HepG2 (cell line): ENCODE data around the gene CCT4. TPM values are rescaled to one million over a fixed set of nuclear protein-coding genes. Genes with fewer than 3 reads are reported as not detected.

Source experiments
- ATAC-seq: fragments of 200-7000 bp; cut with Tn5 transposase; 3 replicates; pipeline ENCODE4 v1.9.1; 2020; ENCODE audit warnings: mild to moderate bottlenecking, moderate library complexity
- BruUV-seq: library from RNA; stranded (reverse); fragments of 400-500 nt; replicated peaks from 2 replicates; lab custom pipeline; 2021; lab: Mats Ljungman, UMichigan
- CTCF ChIA-PET: fragments of 300-600 bp; formaldehyde crosslinking; extraction: SDS; loops from one replicate; lab custom pipeline; 2021; ENCODE audit warnings: low total read pairs, inconsistent platforms, low intra/inter-chr PET ratio; lab: Yijun Ruan, JAX
- POLR2A ChIA-PET: fragments of 350-600 bp; sonication (Branson Sonifier 250); formaldehyde crosslinking; loops from one replicate; lab custom pipeline; 2020; ENCODE audit warnings: antibody characterized with exemption, inconsistent platforms; lab: Yijun Ruan, JAX
- DNase-seq: peaks from one replicate; pipeline ENCODE4 v3.0.0-alpha.2; 2015; ENCODE audit warnings: low spot score
- FAIRE-seq: peaks from 3 replicates; lab custom pipeline; 2011; peaks lifted over from hg19 to GRCh38; lab: Jason Lieb, UNC
- H2AFZ ChIP-seq: one replicate; pipeline ENCODE4 v1.6.1; 2011; ENCODE audit warnings: low read length, inconsistent platforms
- H3K27ac ChIP-seq: fragments of 300-600 bp; 3 replicates; pipeline ENCODE4 v1.8.0; 2011; ENCODE audit warnings: mixed run types, mild to moderate bottlenecking, mixed read lengths, low read length, inconsistent platforms; ENCODE audit not compliant: insufficient read depth; ENCODE audit errors: extremely low read length
- H3K27me3 ChIP-seq, 2 experiments: fragments of 200-600 bp in 1 of 2; 2 replicates in 1 of 2; 3 replicates in 1 of 2; pipeline versions ENCODE4 v1.6.0 to v1.8.0; 2011; ENCODE audit warnings: low read length in 2 of 2, mild to moderate bottlenecking in 2 of 2, moderate library complexity in 2 of 2, inconsistent platforms in 1 of 2; ENCODE audit not compliant: insufficient read depth in 2 of 2, control insufficient read depth in 1 of 2
- H3K36me3 ChIP-seq, 2 experiments: fragments of 200-600 bp in 1 of 2; replicated peaks in 1 of 2; 2 replicates in 1 of 2; 3 replicates in 1 of 2; pipeline versions ENCODE4 v1.5.1 to v1.8.0; 2011; ENCODE audit warnings: low read length in 2 of 2, inconsistent platforms in 1 of 2; ENCODE audit not compliant: insufficient read depth in 2 of 2, control insufficient read depth in 1 of 2
- H3K4me1 ChIP-seq: 2 replicates; pipeline ENCODE4 v1.5.1; 2012; ENCODE audit warnings: low read length, inconsistent platforms; ENCODE audit not compliant: insufficient read depth
- H3K4me2 ChIP-seq: 2 replicates; pipeline ENCODE4 v1.6.0; 2011; ENCODE audit warnings: low read depth, low read length, inconsistent platforms
- H3K4me3 ChIP-seq, 3 experiments: fragments of 200-600 bp in 1 of 3; sonication (generic), shearing (Covaris generic) in 1 of 3; replicated peaks in 1 of 3; 2 replicates each; pipeline ENCODE4 v1.5.1; 2011 to 2016; ENCODE audit warnings: low read length in 3 of 3, inconsistent platforms in 2 of 3, low read depth in 2 of 3, mild to moderate bottlenecking in 2 of 3, control low read depth in 1 of 3, mixed read lengths in 1 of 3; ENCODE audit not compliant: insufficient read depth in 1 of 3
- H3K79me2 ChIP-seq: one replicate; pipeline ENCODE4 v1.6.1; 2011; ENCODE audit warnings: low read length, inconsistent platforms; ENCODE audit not compliant: insufficient read depth
- H3K9ac ChIP-seq: 2 replicates; pipeline ENCODE4 v1.6.0; 2011; ENCODE audit warnings: mild to moderate bottlenecking, low read depth, low read length, inconsistent platforms; ENCODE audit not compliant: insufficient read depth
- H3K9me3 ChIP-seq: 2 replicates; pipeline ENCODE4 v1.5.1; 2012; ENCODE audit warnings: mild to moderate bottlenecking, low read length
- H4K20me1 ChIP-seq: 2 replicates; pipeline ENCODE4 v1.6.0; 2011; ENCODE audit warnings: inconsistent platforms, mild to moderate bottlenecking, low read length, moderate library complexity; ENCODE audit not compliant: insufficient read depth
- AGO1 ChIP-seq: fragments of 200-400 bp; formaldehyde crosslinking; IDR thresholded peaks from 2 replicates; pipeline ENCODE4 v1.6.1; 2017; ENCODE audit warnings: mild to moderate bottlenecking, low read depth, low read length, moderate library complexity; ENCODE audit not compliant: poor library complexity, severe bottlenecking
- DMTF1 ChIP-seq: sonication (generic); formaldehyde crosslinking; IDR thresholded peaks from 2 replicates; pipeline ENCODE4 v1.4.0; 2020; ENCODE audit warnings: mild to moderate bottlenecking, missing genetic modification reagents
- EP300 ChIP-seq, 3 experiments: sonication (generic) in 1 of 3; formaldehyde crosslinking in 1 of 3; IDR thresholded peaks; 2 replicates each; pipeline versions ENCODE4 v1.5.1 to v1.6.1; 2011 to 2020; ENCODE audit warnings: low read depth in 2 of 3, low read length in 2 of 3, borderline replicate concordance in 1 of 3, improper control_type of control experiment in 1 of 3, mild to moderate bottlenecking in 1 of 3, missing genetic modification reagents in 1 of 3, moderate library complexity in 1 of 3
- HNF1B ChIP-seq: sonication (generic); formaldehyde crosslinking; IDR thresholded peaks from 2 replicates; pipeline ENCODE4 v1.5.1; 2020; ENCODE audit warnings: mild to moderate bottlenecking, moderate library complexity, missing genetic modification reagents
- KDM6A ChIP-seq: IDR thresholded peaks from 2 replicates; pipeline ENCODE4 v1.6.1; 2016; ENCODE audit warnings: low read depth
- MTF2 ChIP-seq: sonication (generic); formaldehyde crosslinking; IDR thresholded peaks from 2 replicates; pipeline ENCODE4 v1.5.0; 2020; ENCODE audit warnings: missing genetic modification reagents, borderline replicate concordance
- TBX2 ChIP-seq: sonication (generic); formaldehyde crosslinking; IDR thresholded peaks from 2 replicates; pipeline ENCODE4 v1.5.0; 2020; ENCODE audit warnings: missing genetic modification reagents, mild to moderate bottlenecking, borderline replicate concordance
- TFDP1 ChIP-seq: IDR thresholded peaks from 2 replicates; pipeline ENCODE4 v1.6.1; 2016; ENCODE audit warnings: missing compliant biosample characterization, missing genetic modification reagents, borderline replicate concordance
- ZNF12 ChIP-seq: sonication (generic); formaldehyde crosslinking; IDR thresholded peaks from 2 replicates; pipeline ENCODE4 v1.5.0; 2020; ENCODE audit warnings: missing genetic modification reagents
- ZNF782 ChIP-seq: sonication (generic); formaldehyde crosslinking; IDR thresholded peaks from 2 replicates; pipeline ENCODE4 v1.4.0; 2020; ENCODE audit warnings: missing genetic modification reagents, mild to moderate bottlenecking, borderline replicate concordance
- ZNF891 ChIP-seq: sonication (generic); formaldehyde crosslinking; IDR thresholded peaks from 2 replicates; pipeline ENCODE4 v1.5.0; 2020; ENCODE audit warnings: mild to moderate bottlenecking, missing genetic modification reagents
- WGBS: methylation state at CpG from one replicate; pipeline ENCODE4 v1.1.6; 2017; ENCODE audit warnings: low lambda C conversion rate; 5-methylcytosine and 5-hydroxymethylcytosine counted together
- in situ Hi-C: cut with HindIII; loops from 2 replicates; pipeline ENCODE4 v1.10.0; 2017; ENCODE audit warnings: low pct_unique_long_range_greater_than_20kb; ENCODE audit not compliant: extremely low pct_ligation_motif_present
- intact Hi-C: fragments of 100-400 bp; cut with micrococcal nuclease; formaldehyde crosslinking; loops from one replicate; pipeline ENCODE4 v1.10.0; 2022; ENCODE audit not compliant: unreplicated experiment
- polyA plus RNA-seq, 8 experiments: library from polyadenylated mRNA; depleted of rRNA in 3 of 8; stranded (reverse) in 7 of 8; unstranded in 1 of 8; fragments of >200 nt; fragmentation: Illumina TruSeq in 4 of 8; extraction: Trizol in 4 of 8; gene quantifications; 2 replicates each; pipeline versions ENCODE4 v1.2.1 to v1.2.3, GENCODE V29; 2011 to 2016; ENCODE audit warnings: low read depth in 4 of 8, missing spikeins in 1 of 8, mixed read lengths in 1 of 8; ENCODE audit not compliant: insufficient read depth in 1 of 8
- total RNA-seq, 5 experiments: library from RNA; depleted of rRNA; stranded (reverse); fragments of >200 nt; fragmentation: Illumina TruSeq; extraction: Trizol; gene quantifications; 2 replicates each; pipeline ENCODE4 v1.2.3, GENCODE V29; 2016; ENCODE audit warnings: low read depth in 1 of 5

Gene CCT4
- total and polyA plus RNA-seq, 2 of the 13 experiments (the other 11 are each of a cell fraction or from before 2014, with no cell fraction given): 138 to 340 TPM

- WGBS: 90% methylated on average over 1 of the region's 1 CpG
- in situ Hi-C loops (no loop called here), intact Hi-C loops (no loop called here)
- H3K4me2 ChIP-seq: no peak overlapping the region
- no peak overlapping the region for H2AFZ ChIP-seq
- no peak for TF ChIP-seq ZNF891 (CRISPR knock-in tag)
- TF ChIP-seq MTF2 (CRISPR knock-in tag): no peak
- no peak for TF ChIP-seq ZNF782 (CRISPR knock-in tag)
- TF ChIP-seq KDM6A: no peak
- TF ChIP-seq HNF1B (CRISPR knock-in tag): no peak
- TF ChIP-seq ZNF12: no peak
- no peak for TF ChIP-seq DMTF1 (CRISPR knock-in tag)
- TF ChIP-seq TFDP1 (CRISPR knock-in tag): no peak
- TF ChIP-seq TBX2 (CRISPR knock-in tag): no peak
- no peak for TF ChIP-seq AGO1
- TF ChIP-seq EP300 (IDR thresholded peaks at IDR 0.05; ENCODE audit: low read depth in 2 of 2, low read length in 2 of 2): no peak
- TF ChIP-seq EP300 (CRISPR knock-in tag; IDR thresholded peaks at IDR 0.05; ENCODE audit: borderline replicate concordance): no peak
- ATAC-seq: no peak
- H3K9me3 ChIP-seq: no peaks in the 10 kb centered on the region
- BruUV-seq: no TSS peak
- H3K27me3 ChIP-seq: no peaks in the 10 kb centered on the region
- FAIRE-seq: no peak
- no peak overlapping the region for H3K4me3 ChIP-seq
- no peaks in the 10 kb centered on the region for H3K79me2 ChIP-seq
- POLR2A ChIA-PET: no interaction called here
- H3K4me1 ChIP-seq: no peaks in the 10 kb centered on the region
- H3K9ac ChIP-seq: no peak overlapping the region
- CTCF ChIA-PET: no interaction called here
- H4K20me1 ChIP-seq: no peaks in the 10 kb centered on the region
- no peak for DNase-seq
- H3K36me3 ChIP-seq: peaks cover 0 to 4% of the 10 kb centered on the region in 2 experiments; a peak in 2 of 5 replicates
- H3K27ac ChIP-seq: no peak overlapping the region
Observed at GRCh38 chr2:61920548-61920947, 32.1 kb upstream of the CCT4 start.
